ENCODE results near the gene PGK1.
"Not testable (repeated sequence)": the region's sequence is repeated elsewhere in the genome, so short reads cannot be mapped to it uniquely, and the experiment has no call there.

PGK1 gene

DNA sequence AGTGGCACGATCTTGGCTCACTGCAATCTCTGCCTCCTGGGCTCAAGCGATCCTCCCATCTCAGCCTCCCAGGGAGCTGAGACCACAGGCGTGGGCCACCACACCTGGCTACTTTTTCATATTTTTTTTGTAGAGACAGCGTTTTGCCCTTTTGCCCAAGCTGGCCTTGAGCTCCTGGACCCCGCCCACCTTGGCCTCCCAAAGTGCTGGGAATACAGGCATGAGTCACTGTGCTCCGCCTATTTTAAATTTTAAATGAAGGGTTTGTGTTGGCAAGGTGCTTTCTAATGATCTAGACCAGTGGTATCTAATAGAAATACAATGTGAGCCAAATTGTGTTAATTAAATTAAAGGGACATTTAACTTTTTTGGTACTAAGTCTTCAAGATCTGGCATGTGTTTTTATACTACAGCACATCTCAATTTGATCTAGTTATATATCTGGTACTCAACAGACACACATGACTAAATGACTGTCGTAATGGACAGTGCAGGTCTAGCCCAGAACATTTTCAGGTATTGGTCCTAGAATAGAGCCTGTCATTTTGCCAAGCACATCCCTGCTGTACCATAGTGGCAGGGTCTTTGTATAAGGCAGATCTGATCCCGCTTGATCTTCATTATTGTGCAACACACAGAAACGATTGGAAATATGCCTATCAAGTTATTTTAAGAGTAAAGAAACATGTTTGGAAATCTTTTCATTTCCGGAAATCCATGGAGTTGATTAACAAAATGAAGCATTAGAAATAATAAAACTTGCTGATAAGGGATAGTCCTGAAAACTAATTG, 7.3 kb downstream of the PGK1 start:
- in situ Hi-C loops (cut with MboI; ENCODE audit: low sequenced_read_pairs), result no loop called here

DNA sequence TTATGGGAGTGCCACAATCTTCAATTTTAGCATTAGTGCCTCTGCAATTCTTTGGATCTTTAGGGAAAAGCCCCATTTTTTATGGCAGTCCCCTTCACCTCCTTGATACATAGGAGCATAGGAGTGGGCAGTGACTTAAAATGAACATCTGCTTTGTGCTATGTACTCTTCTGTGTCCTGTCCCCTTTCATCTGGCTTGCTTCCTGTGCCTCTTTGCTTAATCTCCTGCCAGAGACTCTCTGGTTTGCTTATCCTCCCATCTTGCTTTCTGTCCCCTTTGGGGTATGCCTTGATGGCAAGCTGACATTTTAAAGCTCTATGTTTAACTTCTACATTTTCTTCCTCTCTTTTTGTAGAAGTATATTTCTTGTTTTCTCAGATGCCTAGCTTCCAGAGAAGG, 12.3 kb downstream of the PGK1 start:
- in situ Hi-C loops (cut with MboI; ENCODE audit: low sequenced_read_pairs), result no loop called here

DNA sequence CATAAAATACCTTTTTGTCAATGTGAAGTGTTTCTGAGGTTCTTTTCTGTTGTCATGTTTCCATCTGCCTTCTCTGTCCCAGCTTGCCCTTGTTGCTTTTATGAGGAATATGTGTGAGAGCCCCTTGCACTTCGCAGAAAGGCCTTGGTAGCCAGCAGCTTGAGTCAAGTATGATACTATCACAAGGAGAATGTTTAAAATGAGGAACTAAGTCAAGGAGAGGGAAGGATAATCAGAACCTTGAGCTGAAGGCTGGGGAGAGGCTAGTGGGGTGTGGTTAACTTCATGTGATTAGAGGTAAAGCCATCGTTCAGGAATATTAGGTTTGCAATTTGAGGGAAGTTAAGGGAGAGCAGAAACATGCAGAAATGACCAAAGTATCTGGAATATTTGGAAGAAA, 12.7 kb downstream of the PGK1 start:
- in situ Hi-C loops (cut with MboI; ENCODE audit: low sequenced_read_pairs), result no loop called here

DNA sequence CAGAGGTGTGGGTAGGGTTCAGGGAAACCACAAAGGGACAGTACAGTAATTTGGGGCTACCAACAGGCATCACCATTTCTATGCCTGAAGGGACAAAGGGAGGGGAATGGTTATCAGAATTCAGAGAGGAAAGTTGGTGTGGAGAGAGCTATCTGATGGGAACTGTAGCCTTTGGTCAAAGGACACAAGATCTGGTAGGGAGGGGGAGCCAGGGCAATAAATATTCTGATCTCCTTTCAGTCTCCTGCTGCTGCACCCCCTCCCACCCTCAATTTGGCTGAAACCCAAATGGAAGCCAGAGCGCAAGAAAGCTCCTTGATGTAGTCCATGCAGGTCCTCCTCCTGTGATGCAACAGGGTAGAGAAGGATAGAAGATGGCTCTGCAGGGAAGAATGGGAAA, 14.6 kb downstream of the PGK1 start:
- in situ Hi-C loops (cut with MboI; ENCODE audit: low sequenced_read_pairs), result no loop called here

DNA sequence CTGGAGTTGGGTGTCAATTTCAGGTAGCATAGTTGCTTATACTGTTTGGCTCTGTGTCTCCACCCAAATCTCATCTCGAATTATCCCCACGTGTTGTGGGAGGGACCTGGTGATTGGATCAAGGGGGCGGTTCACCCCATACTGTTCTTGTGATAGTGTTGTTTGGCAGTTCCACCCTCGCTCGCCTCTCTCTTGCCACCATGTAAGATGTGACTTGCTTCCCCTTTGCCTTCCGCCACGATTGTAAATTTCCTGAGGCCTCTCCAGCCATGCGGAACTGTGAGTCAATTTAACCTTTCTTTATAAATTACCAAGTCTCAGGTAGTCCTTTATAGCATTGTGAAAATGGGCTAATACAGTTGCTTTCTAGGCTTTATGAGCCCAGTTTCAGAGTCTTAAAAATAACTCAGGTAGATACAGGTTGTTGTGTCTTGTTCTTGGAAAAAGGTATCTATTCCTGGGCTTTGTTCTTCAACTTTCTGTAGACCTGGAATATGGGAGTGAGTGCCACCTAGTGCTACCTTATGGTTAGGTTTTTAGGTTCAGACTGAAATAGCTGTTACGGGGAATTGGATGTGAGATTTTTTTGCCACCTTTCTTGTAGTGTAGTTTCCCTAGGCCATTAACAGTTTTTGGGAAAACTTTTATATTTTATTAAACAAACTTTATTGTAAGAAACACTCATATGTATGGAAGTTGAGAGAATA, 15.6 kb downstream of the PGK1 start:
- in situ Hi-C loops (cut with MboI; ENCODE audit: low sequenced_read_pairs), result no loop called here

DNA sequence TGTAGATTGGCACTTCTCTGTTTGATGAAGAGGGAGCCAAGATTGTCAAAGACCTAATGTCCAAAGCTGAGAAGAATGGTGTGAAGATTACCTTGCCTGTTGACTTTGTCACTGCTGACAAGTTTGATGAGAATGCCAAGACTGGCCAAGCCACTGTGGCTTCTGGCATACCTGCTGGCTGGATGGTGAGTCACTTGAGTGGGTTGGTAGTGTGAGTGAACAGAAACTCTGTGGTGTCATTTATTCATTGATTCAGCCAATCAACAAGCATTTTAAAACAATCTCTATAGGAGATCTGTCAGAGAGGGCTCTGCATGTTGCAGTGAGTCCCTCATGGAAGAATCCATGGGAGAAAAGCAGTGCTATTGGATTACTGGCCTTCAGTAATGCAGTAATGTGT, 19.1 kb downstream of the PGK1 start:
- in situ Hi-C loops (cut with MboI; ENCODE audit: low sequenced_read_pairs), result no loop called here

DNA sequence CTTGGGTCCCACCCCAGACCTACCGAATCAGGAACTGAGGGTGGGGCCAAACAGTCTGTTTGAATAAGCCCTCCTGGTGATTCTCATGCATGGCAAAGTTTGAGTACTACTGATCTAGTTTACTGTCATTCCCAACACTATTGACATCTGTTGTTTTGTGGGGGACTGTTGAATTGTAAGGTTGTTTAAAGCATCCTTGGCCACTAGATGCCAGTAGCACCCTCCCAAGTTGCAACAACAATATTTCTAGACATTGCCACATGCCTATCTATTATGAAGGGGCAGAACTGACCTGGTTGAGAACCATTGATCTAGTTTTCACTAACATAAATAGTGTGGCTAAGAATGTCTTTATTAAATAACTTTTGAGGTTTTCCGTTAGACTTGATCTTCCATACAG, 20.3 kb downstream of the PGK1 start:
- in situ Hi-C loops (cut with MboI; ENCODE audit: low sequenced_read_pairs), result no loop called here

DNA sequence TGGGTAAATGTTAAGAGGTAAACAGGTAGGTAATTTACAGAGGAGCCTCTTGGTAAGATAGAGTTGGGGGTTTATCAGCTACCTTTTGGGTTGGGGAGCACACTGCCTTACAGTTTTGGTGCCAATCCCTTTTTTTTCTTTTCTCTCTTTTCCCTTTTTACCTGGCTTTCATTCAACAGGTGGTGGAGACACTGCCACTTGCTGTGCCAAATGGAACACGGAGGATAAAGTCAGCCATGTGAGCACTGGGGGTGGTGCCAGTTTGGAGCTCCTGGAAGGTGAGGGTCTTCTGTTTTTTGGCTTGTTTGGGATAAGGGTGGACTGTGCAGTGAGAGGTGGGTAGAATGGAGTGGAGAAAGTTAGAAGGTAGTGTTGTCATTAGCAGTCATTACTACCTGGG, 21.1 kb downstream of the PGK1 start:
- in situ Hi-C loops (cut with MboI; ENCODE audit: low sequenced_read_pairs), result no loop called here

DNA sequence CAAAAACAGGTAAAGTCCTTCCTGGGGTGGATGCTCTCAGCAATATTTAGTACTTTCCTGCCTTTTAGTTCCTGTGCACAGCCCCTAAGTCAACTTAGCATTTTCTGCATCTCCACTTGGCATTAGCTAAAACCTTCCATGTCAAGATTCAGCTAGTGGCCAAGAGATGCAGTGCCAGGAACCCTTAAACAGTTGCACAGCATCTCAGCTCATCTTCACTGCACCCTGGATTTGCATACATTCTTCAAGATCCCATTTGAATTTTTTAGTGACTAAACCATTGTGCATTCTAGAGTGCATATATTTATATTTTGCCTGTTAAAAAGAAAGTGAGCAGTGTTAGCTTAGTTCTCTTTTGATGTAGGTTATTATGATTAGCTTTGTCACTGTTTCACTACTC, 21.7 kb downstream of the PGK1 start:
- in situ Hi-C loops (cut with MboI; ENCODE audit: low sequenced_read_pairs), result not testable (repeated sequence)

DNA sequence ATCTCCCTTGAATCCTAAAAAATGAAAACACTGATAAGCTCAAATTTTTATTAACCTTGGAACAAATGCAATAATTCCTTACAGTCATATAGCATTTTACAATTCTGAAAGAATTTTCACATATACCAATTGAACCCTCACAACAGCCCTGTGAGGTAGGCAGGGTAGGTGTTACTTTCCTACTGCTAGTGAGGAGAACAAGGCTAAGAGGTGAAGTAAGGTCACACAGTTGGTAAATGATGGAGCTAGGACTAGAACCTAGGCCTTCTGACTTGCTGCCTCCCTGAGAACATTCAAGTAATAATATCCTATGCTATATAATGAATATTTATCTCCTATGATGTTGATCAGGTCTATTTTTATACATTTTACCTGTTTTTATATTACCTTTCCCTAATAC, 25.7 kb downstream of the PGK1 start:
- in situ Hi-C loops (cut with MboI; ENCODE audit: low sequenced_read_pairs), result no loop called here

DNA sequence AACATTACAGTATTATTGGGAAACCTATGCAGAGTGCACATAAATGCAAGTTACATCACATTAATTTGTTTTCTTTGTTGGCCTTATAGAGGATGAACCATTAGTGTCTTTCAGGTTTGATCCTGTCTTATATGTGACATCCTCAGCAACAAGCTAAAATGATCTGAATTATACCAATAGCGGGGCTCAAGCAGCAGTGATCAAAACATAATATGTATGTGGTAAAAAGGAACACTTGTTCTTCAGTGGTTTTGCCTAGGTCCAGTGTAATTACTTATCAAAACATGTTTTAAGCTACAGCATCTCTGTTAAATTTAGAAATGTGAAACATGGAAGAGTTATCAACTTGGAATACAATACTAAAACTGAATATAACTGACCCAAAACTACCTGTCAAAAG, 26.3 kb downstream of the PGK1 start:
- in situ Hi-C loops (cut with MboI; ENCODE audit: low sequenced_read_pairs), result no loop called here

DNA sequence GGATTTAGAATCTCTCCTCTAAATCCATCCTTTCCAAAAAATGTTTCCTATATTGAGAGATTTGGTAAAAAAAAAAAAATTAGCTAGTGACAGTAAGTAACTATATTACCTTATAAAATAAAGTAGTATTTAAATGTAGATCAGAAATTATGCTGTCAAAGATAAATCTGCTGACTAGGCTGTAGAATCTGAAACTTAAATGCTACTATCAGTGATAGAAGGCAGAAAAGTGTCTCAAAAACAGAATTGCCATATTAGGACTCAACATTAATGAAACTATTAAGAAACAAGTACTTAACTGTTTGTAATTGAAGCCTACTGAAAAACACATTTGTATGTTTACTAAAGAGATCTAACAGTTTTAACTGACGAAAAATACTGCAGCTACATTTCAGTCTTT, 27.1 kb downstream of the PGK1 start:
- in situ Hi-C loops (cut with MboI; ENCODE audit: low sequenced_read_pairs), result no loop called here

DNA sequence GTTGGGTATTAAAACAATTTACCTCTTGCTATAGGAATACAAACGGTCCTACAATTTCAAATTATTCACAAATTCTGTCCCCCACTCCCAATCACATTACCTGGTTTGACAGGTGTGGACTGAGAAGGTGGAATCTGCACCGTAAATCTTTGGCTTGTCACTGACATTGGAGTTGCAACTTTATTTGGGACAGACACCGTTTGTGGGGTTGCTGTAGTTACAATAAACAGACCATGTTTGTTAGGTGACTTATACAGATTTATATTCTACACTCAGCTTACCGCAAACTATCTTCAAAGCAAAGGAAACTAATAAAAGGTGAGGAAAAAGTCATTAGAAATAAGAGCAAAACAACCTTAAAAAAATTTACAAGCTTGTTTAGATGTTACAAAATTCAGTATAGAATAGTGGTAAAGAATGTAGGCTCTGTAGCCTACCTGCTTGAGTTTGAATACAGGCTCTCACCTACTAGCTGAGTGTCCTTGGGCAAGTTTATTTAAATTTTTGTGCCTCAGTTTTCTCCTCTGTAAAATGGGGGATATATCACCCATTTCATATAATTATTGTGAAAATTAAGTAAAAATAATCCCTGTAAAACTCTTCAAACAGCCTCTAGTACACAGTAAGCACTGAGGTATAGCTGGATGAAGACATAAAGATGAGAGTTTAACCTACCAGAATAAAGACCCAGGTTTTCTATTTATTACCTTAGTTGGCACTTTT, 29.4 kb downstream of the PGK1 start:
- in situ Hi-C loops (cut with MboI; ENCODE audit: low sequenced_read_pairs), result no loop called here

DNA sequence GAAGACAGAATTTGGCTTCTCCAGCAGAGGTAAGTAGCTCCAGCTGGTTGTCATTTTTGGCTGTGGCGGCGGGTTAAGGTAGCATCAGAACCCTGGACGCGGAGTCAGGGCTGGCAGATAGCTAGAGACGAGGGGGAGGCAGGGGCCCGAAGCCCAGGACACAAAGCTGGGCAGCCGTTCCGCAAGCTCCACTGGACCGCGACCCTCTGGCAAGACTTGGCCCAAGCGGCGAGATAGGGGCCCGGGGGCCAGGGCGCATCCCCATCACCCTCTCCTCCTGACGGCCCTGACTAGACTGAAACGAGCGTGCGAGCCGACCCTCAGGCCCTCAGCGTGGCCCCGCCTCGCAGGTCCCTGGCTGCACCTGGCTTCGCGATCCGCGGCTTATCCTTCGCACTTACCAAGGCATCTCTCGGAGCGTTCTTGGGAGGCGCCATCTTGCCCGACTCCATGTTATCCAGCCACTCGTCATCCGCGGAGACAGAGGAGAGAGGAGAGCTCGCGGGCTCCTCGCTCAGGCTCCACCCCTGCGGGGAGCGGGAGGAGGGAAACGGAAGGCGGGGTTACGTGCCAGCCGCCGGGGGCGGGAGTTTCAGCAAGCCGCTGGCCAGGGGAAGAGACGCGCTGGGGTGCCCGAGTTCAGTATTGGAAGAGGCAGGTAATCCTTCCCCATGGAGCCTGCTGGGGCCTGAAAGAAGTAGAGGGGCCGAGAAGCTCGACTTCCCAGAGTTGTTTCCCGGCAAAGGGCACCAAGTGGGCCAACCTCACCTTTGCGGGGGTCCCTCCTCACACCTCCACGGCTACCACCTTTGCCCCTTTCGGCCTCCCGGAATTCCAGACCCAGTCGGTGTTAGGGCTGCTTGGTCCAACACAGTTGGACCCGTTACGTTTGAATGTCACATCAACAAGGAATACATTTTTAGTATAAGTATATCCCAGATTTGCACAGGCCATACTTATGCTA, 35.4 kb downstream of the PGK1 start, which contains the start of gene TAF9B:
Gene TAF9B, minus strand, starts transcription at position 491 of the 964 bp plus-strand sequence. Its CDS starts 39 bp downstream, at position 452.
- in situ Hi-C loops (cut with MboI; ENCODE audit: low sequenced_read_pairs), result no loop called here

DNA sequence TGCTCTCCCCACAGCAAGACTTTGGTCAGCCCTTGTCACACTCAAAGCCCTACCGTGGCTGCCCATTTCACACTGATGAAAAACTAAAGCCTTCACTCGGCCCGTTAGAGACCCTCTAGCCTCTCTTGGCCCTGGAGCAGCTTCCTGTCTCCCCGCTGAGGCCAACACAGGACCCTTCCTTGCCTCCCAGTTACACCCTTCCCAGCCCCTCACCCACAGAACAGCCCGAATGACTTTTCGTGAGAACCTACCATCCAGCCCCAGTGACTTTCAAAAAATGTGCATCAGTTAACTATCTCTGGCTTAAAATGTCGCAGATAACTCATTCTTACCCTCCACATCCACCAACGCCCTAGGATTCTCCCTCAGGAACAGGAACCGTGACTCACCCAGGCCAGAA, 36.2 kb downstream of the PGK1 start:
- in situ Hi-C loops (cut with MboI; ENCODE audit: low sequenced_read_pairs), result no loop called here

DNA sequence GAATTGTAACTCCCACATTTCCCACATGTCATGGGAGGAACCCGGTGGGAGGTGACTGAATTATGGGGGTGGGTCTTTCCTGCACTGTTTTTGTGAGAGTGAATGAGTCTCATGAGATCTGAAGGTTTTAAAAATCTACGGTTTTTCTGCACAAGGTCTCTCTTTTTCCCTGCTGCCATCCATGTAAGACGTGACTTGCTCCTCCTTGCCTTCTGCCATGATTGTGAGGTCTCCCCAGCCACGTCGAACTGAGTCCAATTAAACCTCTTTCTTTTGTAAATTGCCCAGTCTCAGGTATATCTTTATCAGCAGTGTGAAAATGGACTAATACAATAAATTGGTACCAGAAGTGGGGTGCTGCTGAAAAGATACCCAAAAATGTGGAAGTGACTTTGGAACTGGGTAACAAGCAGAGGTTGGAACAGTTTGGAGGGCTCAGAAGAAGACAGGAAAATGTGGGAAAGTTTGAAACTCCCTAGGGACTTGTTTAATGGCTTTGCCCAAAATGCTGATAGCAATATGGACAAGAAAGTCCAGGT, 43.0 kb downstream of the PGK1 start:
- in situ Hi-C loops (cut with MboI; ENCODE audit: low sequenced_read_pairs), result not testable (repeated sequence)

DNA sequence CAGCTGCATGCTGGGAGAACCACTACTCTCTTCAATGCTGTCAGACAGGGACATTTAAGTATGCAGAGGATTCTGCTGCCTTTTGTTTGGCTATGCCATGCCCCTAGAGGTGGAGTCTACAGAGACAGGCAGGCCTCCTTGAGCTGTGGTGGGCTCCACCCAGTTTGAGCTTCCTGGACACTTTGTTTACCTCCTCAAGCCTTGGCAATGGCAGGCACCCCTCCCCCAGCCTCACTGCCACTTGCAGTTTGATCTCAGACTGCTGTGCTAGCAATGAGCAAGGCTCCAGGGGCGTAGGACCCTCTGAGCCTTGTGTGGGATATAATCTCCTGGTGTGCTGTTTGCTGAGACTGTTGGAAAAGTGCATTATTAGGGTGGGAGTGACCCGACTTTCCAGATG, 53.3 kb downstream of the PGK1 start:
- in situ Hi-C loops (cut with MboI; ENCODE audit: low sequenced_read_pairs), result not testable (repeated sequence)

DNA sequence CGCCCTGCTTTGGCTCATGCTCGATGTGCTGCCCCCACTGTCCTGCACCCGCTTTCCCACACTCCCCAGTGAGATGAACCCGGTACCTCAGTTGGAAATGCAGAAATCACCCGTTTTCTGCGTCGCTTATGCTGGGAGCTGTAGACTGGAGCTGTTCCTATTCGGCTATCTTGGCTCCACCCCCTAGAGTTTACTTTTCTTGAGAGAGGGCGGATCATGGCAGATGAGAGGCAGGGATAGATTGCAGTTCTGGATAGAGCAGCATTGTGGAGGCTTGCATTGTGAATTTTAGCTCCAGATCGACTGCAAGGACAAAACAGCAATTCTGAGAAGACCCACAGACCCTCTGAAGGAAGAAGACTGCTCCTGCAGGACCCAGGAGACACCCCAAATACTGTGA, 53.8 kb downstream of the PGK1 start:
- in situ Hi-C loops (cut with MboI; ENCODE audit: low sequenced_read_pairs), result not testable (repeated sequence)

DNA sequence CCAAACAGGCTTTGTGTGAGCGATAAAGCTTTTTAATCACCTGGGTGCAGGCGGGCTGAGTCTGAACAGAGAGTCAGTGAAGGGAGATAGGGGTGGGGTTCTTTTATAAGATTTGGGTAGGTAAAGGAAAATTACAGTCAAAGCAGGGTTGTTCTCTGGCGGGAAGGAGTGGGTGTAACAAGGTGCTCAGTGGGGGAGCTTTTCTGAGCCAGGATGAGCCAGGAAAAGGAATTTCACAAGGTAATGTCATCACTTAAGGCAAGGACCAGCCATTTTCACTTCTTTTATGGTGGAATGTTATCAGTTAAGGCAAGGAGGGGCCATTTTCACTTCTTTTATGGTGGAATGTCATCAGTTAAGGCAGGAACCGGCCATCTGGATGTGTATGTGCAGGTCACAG, 56.7 kb downstream of the PGK1 start:
- in situ Hi-C loops (cut with MboI; ENCODE audit: low sequenced_read_pairs), result not testable (repeated sequence)

DNA sequence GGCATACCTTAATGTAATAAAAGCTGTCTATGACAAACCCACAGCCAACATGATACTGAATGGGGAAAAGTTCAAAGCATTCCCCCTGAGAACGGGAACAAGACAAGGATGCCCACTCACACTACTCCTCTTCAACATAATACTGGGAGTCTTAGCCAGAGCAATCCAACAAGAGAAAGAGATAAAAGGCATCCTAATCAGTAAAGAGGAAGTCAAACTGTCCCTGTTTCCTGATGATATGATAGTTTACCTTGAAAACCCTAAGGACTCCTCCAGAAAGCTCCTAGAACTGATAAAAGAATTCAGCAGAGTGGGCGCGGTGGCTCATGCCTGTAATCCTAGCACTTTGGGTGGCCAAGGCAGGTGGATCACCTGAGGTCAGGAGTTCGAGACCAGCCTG, 59.1 kb downstream of the PGK1 start:
- in situ Hi-C loops (cut with MboI; ENCODE audit: low sequenced_read_pairs), result not testable (repeated sequence)
